Renal pelvis (tissue), 4 donors: ENCODE measurements around the gene PNPLA7. TPM values are rescaled to one million over a fixed set of nuclear protein-coding genes. Genes with fewer than 3 reads are reported as not detected.

Experiments used
- DNase-seq: peaks from one replicate; pipeline ENCODE4 v3.0.0-alpha.2; 2013
- polyA plus RNA-seq, 3 donors: library from polyadenylated mRNA; unstranded; fragments of 120-200 nt; gene quantifications; one replicate each; pipeline ENCODE4 v1.2.1, GENCODE V29; 2013; ENCODE audit not compliant: insufficient read length in 3 of 3

Gene PNPLA7
- polyA plus RNA-seq, 3 donors, result 2.0 to 4.0 (median 3.1) TPM

- DNase-seq, result no peak
Observed at GRCh38 chr9:137462396-137462985, 87.7 kb downstream of the PNPLA7 start.

DNA sequence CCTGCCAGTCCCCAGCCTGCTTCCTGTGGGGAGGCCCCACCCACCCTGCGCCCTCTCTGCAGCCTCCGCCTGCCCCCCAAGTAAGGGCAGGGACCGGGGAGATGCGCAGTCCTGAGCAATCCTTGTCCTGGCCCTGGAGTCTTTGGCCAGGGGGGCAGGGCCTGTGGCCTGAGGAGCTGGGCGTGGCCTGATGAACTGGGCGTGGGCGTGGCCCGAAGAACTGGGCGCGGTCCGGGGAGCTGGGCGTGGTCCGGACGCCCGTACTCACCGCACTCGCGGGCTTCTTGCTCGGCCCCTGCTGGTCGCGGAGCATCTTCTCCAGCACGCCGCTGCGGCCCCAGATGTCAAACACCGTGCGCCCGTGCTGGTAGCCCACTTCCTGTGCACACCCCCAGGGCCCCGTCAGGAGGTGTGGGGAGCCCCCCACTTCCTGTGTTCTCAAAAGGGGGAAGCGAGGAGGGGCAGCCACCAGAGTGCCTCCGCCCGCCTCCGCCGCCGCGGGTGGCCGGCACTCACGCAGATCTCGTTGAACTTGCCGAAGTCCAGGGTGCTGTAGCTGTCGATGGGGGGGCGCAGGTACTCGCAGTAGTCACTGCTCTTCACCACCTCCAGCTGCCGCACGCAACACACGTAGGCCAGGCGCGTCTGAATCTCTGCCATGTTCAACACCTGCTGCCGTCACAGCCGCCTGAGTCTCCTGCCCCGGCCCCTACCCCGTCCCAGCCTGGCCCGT is 88.4 kb downstream of the PNPLA7 start:
- DNase-seq, result no peak

GRCh38 chr9:137461316-137461662 is 88.9 kb downstream of the PNPLA7 start:
- DNase-seq, result no peak

GRCh38 chr9:137460363-137461315 is 89.6 kb downstream of the PNPLA7 start:
- DNase-seq, result no peak

DNA sequence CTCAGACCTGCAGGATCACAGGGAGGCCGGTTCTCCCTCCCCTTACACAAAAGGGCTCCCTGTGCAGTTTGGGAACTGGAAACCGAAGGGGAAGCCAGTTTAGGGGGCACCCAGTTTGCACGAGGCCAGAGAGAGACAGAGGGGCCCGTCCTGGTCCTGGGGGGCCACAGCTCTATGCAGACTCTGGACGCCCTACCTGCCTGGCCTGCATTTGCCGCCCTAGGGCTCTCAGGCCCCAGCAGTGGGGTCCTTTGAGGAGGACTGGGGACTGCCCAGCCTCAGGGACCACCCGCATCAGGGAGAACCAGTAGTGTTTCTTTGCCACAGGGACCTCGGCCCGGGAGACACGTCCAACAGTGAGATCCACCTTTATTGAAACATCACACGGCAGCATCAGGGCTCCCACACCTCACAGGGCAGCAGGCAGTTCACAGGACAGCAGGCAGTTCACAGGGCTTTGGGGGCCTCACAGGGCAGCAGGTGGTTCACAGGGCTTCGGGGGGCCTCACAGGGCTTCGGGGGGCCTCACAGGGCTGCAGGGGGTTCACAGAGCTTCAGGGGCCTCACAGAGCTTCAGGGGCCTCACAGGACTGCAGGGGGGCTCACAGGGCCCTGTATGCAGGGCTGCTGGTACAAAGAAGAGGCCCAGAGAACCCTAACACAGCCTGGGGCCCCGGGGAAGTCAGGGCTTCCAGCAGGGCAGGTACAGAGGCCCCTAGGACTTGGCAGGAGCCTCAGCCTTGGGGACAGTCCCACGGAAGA is 90.4 kb downstream of the PNPLA7 start:
- no peak for DNase-seq

- peak; percentile 91 for DNase-seq
Observed at GRCh38 chr9:137459152-137459600, 91.0 kb downstream of the PNPLA7 start, which contains the start of gene NSMF. TSS of gene NSMF (minus strand) at chr9:137459334. CDS start at chr9:137459102, 232 bp downstream.

DNA sequence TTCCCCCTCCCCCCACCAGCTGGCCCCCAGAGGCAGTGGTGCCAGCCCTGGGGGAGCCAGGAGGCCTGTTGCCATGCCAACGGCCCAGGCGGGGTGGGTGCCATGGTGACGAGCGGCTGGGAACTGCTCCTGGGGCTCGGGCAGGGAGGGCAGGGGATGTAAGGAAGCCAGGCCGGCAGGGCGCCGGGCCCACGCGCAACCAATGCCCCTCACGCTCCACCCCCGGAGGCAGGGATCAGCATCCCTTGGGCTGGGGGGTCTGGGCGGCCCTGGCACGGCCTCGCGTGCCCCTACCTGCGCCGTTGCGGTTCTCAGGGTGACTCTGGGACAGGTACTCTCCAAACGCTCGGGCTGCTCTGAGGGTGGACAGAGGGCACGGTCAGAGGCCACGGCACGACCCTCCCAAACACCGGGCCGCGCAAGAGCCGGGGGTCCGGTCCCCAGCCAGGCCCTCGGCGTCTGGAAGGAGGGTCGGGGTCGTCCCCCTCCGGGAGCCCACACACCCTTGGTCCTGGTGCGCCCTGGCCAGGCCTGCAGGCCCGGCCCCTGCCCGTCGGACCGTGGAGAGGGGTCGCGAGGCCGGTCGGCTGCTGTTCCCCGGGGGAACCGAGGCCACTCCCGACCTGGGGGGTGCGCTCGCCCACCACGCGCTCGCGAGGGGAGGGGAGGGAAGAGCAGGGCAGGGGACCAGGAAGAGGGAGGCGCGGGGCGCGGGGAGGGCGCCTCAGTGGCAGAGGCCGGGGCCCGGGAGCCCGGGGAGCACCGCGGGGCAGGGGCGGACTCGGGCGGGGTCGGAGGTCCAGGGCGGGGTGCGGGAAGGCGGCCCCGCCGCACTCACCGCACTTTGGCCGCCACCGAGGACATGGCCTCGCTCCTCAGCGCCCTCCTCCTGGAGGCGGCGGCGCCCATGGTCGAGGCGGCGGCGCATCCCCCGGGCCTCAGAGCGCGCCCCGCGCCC is 91.7 kb downstream of the PNPLA7 start:
- DNase-seq, result no peak

DNA sequence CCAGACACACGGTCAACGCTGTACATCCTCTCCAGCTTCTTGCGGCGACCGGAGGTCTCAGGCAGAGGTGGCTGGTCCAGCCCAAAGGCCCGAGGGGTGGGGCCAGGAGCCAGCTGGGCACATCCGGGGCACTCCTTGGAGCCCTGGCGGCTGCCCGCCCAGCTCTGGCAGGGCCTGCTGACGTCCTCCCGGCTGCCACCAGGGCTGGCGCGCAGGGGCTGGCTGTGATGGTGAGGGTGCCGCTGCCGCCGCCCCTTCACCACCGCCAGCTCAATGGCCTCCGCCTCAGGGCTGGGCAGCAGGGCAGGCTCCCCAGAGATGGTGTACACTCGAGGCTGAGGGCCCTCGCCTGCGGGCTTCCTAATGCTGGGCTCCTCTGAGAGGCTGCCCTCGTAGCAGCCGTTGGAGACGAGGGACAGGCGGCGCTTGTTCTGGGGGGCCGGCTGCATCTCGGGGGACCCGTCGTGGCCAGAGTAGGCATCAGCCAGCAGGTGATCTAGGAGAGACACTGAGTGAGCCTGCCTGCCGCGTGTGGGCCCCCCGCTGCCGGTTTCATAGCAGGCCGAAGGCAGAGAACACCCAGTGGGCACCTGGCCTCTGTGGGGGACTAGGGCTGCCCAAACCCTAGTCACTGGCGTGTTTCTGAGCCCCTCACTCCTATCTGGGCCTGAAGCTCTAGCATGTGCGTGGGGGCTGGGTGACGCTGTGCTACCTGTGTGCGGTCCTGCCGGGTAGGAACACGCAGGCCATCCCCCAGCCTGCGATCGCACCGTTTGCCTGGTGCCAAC is 92.6 kb downstream of the PNPLA7 start:
- no peak for DNase-seq

GRCh38 chr9:137456864-137457405 is 93.3 kb downstream of the PNPLA7 start:
- no peak for DNase-seq

GRCh38 chr9:137456061-137456863 is 93.9 kb downstream of the PNPLA7 start:
- DNase-seq, result no peak

- no peak for DNase-seq
Observed at GRCh38 chr9:137455359-137455991, 94.7 kb downstream of the PNPLA7 start.

DNA sequence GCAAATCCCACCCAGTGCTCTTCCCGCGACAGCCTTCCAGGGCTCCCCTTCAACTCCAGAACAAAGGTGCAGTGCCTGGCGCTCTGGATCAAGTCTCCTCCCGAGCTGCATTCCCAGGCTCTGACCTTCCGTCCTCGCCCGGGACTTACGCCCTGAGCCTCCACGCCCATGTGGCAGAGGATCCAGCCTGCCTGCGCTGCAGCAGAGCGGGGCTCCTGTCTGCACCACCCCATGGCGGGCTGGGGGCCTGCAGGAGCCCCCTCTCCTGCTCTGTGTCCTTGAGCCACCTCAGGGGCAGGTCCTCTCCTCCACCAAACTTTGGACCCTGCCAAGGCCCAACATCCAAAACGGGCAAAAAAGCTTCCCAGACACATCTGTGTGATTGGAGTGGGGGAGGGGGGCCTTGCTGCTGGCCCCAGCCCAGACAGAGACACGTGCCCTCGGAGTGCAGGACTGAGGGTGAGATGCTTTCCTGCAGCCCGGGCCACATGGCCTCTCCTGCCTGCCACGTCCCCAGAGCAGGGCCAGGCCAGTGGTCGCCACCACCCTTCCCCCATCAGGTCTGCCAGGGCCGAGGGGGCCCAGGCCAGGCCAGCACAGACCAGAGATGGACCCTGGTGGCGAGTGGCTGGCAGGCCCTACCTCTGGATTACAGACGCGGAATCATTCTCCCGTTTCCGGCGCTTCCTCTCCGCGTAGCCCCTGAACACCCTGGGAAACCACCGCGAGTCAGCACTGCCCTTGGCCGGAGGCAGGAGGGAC is 95.4 kb downstream of the PNPLA7 start:
- DNase-seq, result no peak

DNA sequence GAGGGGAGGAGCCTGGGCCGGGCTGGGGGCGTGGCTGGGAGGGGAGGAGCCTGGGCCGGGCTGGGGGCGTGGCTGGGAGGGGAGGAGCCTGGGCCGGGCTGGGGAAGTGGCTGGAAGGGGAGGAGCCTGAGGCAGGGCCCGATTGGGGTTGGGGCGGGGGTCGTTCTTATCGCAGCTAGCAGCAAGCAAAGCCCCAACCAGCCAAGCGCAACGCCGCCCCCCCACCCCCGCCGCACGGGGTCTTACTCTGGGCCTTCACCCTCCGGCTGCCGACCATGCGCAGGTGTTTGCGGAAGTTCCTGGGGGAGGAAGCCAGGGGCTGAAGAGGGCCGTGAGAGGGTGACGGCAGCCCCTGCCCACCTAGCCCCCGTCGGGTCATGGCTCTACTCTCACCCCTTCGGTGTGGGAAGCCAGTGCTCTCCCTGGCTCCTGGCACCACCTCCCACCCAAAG is 96.0 kb downstream of the PNPLA7 start:
- no peak for DNase-seq

GRCh38 chr9:137453643-137454081 is 96.5 kb downstream of the PNPLA7 start:
- no peak for DNase-seq

GRCh38 chr9:137452761-137453642 is 97.2 kb downstream of the PNPLA7 start:
- DNase-seq, result no peak
